HS-27A (cell line): ENCODE data around the gene RFX2.

Experiments
- DNase-seq: peaks from one replicate; pipeline ENCODE4 v3.0.0-alpha.2; 2012; ENCODE audit warnings: low read depth, missing footprints

The RFX2 gene

DNA sequence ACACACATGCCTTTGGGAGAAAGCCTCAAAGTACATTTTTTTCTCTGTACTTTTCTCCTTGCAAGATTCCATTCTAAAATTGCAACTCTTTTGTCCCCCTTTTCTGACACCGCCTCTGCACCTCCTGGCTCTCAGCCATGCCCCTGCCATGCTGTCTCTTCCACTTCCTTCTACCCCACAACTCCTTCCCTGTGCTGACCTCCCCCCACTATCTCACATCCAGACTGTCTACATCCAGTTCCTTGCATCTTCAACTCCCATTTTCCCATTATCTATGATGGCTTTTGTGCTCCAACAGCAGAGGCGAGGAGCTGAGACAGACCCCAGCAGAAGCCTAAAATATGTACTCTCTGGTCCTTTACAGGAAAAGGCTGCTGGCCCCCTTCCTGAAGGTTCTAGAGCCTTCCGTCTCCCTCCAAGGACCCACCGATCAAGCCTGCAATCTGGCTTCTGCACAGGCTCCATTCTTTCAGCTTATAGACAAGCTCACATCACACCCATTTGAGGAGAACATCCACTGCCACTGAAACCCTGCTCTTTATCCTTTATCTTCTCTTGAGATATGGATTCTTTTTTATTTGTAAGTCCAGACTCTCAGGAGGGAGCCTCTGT, 50.2 kb downstream of the RFX2 start:
- DNase-seq, result no peak

DNA sequence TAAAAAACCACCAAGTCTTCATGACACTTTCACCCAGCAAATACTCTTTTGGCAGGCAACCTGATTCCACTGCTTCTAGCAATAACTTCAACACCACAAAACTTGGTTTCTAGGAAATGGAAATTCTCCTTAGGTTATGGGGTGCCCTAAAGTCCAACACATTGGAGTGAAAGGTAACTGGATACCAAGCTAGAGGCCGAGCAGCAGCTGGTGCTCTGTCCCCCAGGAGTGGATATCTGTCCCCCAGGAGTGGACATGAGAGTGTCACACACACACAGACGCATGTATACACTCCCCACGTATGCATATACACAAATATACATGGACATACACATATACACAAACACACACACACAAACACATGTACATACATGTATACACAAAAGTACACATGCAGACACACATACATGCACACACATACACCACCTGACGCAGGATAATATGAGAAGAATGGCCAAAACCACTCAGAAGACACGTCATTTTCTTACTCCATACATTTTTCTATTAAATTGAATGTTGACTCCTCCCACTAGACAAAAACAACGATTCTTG, 50.8 kb downstream of the RFX2 start:
- no peak for DNase-seq

DNA sequence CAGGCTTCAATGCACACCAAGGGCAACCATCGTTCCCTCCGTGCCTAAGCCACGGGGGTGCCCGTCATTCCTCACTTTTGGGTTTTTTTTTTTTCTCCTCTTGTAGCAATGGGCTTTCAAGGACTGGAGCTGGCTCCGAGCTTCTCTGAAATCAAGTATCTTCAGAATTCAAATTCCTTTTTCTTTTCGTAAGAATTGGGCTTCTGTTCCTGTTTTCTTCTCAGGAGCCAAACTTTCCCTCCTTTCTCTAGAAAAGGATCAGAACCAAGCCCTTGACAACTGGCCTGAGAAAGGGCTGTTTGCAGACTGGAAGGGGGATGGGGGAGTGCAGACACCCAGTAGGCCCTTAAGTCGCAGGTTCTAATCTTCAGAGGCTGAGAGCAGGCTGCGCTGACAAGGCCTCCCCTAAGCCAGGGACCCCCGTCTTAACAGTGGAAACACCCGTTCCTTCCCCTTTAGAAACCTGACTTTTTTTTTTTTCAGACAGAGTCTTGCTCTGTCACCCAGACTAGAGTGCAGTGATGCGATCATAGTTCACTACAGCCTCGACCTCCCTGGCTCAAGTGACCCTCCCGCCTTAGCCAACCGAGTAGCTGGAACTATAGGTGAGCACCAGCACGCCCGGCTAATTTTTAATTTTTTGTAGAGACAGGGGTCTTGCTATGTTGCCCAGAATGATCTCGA, 51.6 kb downstream of the RFX2 start:
- no peak for DNase-seq

- DNase-seq, result no peak
These were observed 52.4 kb downstream of the RFX2 start for GRCh38 chr19:6057651-6058517.

- no peak for DNase-seq
These were observed 53.3 kb downstream of the RFX2 start for GRCh38 chr19:6056801-6057650.

- DNase-seq, result no peak
These were observed 54.0 kb downstream of the RFX2 start for GRCh38 chr19:6056282-6056741.

DNA sequence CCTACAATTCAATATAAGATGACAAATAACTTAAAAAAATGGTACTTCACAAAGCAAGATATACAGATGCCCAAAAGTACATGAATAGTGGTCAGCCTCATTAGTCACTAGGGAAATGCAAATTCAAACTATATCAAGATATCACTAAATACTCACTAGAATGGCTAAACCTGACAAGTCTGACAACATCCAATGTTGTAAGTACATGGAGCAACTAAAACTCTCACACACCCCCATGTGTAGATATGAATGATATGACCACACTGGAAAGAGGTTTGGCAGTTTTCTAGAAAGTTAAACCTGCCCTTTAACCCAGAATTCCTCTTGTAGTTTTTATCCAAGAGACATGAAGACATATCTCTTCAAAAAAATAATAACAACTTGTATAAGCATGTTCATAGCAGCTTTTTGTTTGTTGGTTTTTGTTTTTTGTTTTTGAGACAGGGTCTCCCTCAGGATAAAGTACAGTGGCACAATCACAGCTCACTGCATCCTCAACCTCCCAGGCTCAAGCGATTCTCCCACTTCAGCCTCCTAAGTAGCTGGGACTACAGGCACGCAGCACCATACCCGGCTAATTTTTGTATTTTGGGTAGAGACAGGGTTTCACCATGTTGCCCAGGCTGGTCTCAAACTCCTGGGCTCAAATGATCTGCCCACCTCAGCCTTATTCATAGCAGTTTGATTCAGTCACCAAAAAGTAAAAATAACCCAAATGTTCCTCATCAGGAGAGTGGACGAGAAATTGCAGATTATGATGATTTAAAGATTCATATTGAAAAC, 55.1 kb downstream of the RFX2 start:
- DNase-seq, result no peak

DNA sequence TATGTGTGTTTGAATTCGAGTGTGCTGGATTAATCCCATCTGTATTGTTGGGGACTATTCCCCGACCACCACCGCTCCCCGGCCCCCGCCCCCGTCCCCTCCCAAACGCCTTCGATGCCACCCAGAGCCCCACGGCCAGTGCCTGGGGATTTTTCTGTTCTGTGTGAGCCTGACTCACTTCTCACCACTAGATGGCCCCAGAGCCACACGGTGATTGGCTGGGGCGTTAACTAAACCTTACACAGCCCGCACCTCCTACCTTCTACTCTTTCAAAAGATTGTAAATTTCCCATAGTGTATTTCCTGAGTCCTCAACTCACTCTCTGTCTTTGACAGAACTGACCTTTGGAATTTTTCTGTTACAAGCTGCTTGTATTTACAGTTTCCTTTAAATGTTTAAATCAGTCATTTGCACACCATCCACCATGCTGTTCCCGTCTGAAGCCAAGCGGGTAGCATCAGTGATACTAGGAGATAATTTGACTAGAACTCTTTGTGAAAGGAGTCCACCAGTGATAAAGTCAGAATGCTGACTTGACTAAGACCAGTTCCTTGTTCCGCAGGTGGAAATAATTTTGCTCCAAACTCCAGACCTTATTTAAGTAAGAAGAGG, 61.4 kb downstream of the RFX2 start:
- DNase-seq, result peak; percentile 40

- DNase-seq, result no peak
These were observed 62.0 kb downstream of the RFX2 start for GRCh38 chr19:6048348-6048747.

- DNase-seq, result no peak
These were observed 62.5 kb downstream of the RFX2 start for GRCh38 chr19:6047741-6048251.

- DNase-seq, result no peak
These were observed 63.0 kb downstream of the RFX2 start for GRCh38 chr19:6047256-6047655.

DNA sequence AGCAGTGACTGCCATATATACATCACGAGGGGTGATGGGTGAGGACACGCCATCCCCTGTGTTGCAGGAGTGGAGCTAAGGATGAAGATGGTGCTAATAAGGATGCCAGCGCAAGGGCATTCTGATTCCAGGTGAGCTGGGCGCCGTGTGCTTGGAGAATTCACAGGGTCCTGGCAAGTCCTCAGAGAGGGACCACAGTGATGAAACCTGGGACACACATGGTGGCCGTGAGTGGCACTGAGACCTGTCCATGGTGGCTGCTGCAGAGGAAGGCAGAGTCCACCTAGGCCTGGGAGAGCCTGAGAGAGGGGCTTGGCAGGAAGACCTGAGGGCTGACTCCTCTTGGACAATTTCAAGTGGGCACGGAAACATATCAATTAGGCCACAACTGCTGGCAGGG, 65.2 kb downstream of the RFX2 start:
- DNase-seq, result no peak

DNA sequence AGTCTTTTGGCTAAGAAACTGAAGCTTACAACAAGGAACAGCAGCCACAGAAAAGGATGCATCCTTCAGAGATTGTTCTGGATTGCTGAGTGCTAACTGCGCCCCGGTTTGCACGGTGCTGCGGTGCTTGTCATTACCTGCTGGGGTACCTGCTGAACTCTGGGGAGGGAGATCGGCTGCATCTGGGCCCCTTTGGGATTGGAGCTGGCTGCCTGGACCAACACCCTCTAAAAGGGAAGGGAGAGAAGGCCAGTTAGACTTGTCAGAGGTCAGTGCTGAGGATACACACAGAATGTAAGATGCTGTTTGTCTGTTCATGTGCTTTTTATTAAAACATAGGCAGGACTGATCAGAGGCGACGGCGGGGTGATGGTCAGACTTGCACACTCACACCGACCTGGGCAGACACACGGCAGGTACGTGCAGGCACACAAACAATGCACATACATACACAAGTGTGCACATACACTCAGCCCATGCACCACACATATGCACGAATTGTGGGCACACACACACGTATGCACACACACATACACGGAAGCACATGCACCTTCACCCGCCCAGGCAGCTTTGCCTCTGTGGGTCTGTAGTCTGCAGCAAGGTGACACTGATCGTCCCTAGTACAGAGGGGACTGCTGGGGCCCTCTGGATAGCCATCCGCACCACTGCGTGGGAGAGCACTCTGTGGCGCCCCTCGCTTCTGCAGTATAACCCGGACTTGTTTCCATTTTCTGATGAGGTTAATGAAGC, 66.1 kb downstream of the RFX2 start:
- no peak for DNase-seq

DNA sequence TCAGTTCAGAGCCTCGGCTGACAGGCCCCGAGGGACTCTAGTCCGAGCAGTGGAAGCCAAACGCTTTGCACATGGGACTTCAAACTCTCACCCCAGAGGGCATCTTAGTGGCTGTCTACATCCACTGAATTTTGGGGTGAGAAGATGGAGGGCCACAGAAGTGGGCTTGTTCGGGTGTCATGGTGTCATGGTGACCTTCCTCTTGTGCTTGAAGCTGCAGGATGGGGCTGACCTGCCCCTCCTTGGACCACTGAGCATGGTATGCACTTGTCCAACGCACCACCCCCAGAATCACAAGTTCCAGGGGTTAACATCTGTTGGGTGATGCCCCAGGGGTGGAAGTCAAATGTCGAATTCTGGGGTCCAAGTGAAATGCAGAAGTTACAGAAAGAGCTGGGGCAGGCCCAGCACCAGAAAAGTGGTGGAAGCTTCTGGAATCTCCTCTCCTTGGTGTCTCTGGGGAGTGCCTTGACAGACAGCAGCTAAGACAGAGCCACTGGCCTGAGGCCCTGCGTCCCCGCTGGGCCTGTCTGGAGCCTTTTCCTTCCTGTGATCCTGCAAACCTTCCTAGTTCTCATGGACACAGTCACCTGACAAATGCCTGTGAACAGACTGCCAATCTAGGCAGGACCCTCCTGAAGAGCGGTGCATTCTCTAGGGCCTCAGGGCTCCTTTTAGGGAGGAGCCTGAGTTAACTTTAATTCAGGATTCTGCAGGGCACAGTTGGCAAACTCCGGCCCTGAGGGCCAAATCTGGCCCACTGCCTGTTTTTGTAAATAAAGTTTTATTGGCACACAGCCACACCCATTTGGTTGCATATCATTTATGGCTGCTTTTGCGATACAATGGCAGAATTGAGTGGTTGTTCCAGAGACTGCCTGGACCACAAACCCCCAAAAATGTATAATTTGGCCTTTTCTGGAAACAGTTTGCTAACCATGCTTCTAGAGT, 67.2 kb downstream of the RFX2 start:
- DNase-seq, result no peak

DNA sequence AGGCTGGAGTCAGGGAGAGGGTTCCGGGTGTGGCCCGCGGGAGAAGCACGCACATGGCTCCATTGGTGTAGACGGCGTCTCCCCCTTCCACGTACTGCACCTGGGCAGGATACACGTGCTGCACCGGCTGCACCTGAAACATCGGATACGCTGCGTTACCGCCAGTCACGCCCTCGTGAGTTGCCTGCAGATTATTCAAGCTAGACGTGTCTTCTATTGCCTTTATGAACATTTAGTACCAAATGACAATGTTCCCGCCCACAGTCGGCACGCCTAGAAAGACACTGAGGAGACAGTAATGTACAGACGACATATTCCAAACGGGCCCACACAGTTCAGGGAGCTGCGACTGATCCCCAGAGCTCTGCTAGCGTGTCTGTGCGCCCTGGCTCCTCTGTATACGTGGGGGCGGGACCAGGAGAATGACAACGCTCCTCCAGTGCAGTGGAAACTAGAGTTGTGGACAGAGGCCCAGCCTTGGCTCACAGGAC, 68.3 kb downstream of the RFX2 start:
- no peak for DNase-seq

GRCh38 chr19:6041071-6041470, 69.2 kb downstream of the RFX2 start:
- DNase-seq, result no peak

DNA sequence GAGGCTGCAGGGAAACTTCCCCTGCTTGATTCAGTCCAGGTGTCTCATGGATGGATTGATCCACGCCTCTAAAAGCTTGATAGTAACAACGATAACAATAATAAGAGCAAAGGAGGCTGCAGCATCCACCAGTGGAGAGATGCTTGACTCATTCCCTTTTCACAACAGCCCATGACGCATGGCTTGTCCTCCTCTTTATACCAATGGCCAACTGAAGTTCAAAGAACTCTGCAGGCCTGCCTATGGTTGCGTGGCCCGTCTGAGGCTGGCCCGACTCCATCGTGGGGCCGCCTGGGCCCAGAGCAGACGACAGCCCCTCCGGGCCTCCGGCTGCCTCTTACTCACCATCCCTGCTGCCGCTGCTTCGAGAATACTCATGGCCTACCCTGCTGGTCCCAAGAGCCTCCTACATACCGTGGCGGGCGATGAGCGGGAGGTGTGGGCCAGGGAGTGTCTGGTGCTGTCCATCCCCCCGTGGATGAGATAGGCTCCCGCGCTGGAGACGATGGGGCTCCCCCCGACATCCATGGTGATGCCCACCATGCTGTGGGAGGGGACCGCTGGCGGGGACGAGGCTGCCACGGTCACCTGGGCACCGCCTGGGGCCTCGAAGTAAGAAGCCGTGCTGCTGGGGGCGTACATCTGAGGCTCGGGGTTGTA, 70.6 kb downstream of the RFX2 start:
- DNase-seq, result no peak
